NT2/D1 (cell line): Measurements from ENCODE around the gene PPP3CA.

Source experiments
- DNase-seq: peaks from one replicate; pipeline ENCODE4 v3.0.0-alpha.2; 2011; ENCODE audit warnings: low read depth, low spot score
- H3K27me3 ChIP-seq: 2 replicates; pipeline ENCODE4 v1.6.0; 2011; ENCODE audit warnings: mild to moderate bottlenecking; ENCODE audit not compliant: insufficient read length, insufficient read depth
- H3K36me3 ChIP-seq: 2 replicates; pipeline ENCODE4 v1.6.1; 2011; ENCODE audit warnings: mild to moderate bottlenecking, low read length, mixed read lengths; ENCODE audit not compliant: insufficient read depth, insufficient read length
- H3K4me1 ChIP-seq: 2 replicates; pipeline ENCODE4 v1.5.1; 2011; ENCODE audit not compliant: insufficient read depth, insufficient read length
- H3K4me3 ChIP-seq: 2 replicates; pipeline ENCODE4 v1.5.1; 2011; ENCODE audit warnings: low read depth; ENCODE audit not compliant: insufficient read length
- H3K9ac ChIP-seq: 2 replicates; pipeline ENCODE4 v1.6.0; 2011; ENCODE audit warnings: low read depth; ENCODE audit not compliant: insufficient read length
- H3K9me3 ChIP-seq: 2 replicates; pipeline ENCODE4 v1.5.1; 2011; ENCODE audit warnings: mild to moderate bottlenecking, low read length; ENCODE audit not compliant: insufficient read depth
- SUZ12 ChIP-seq: IDR thresholded peaks from 2 replicates; pipeline ENCODE4 v1.6.1; 2011; ENCODE audit not compliant: insufficient read length, insufficient read depth; ENCODE audit errors: extremely low read depth
- YY1 ChIP-seq: IDR thresholded peaks from 2 replicates; pipeline ENCODE4 v1.6.1; 2011; ENCODE audit not compliant: insufficient read length, insufficient read depth
- ZNF274 ChIP-seq: IDR thresholded peaks from 2 replicates; pipeline ENCODE4 v1.6.1; 2011; ENCODE audit warnings: mild to moderate bottlenecking, low read depth, low read length

The PPP3CA gene

GRCh38 chr4:101218346-101218745 lies 129.0 kb downstream of the PPP3CA start:
- no peak overlapping the region for H3K9ac ChIP-seq
- TF ChIP-seq SUZ12 (no peak), YY1 (no peak), ZNF274 (no peak)

GRCh38 chr4:101217353-101218031 lies 129.8 kb downstream of the PPP3CA start:
- H3K36me3 ChIP-seq: no peaks in the 10 kb centered on the region
- no peak overlapping the region for H3K4me3 ChIP-seq
- DNase-seq: no peak
- no peaks in the 10 kb centered on the region for H3K4me1 ChIP-seq
- no peak overlapping the region for H3K9ac ChIP-seq
- TF ChIP-seq ZNF274 (no peak), SUZ12 (no peak), YY1 (no peak)
- no peaks in the 10 kb centered on the region for H3K27me3 ChIP-seq
- H3K9me3 ChIP-seq: no peaks in the 10 kb centered on the region

More at GRCh38 chr4:101218346-101218745, 129.0 kb downstream of the PPP3CA start:
- Histone ChIP-seq H3K4me3 (no peak overlapping the region), H3K9me3 (no peaks in the 10 kb centered on the region), H3K36me3 (no peaks in the 10 kb centered on the region), H3K27me3 (no peaks in the 10 kb centered on the region), H3K4me1 (no peaks in the 10 kb centered on the region)
- DNase-seq: no peak

- Histone ChIP-seq H3K4me1 (no peaks in the 10 kb centered on the region), H3K27me3 (no peaks in the 10 kb centered on the region), H3K4me3 (no peak overlapping the region), H3K36me3 (no peaks in the 10 kb centered on the region), H3K9me3 (no peaks in the 10 kb centered on the region), H3K9ac (no peak overlapping the region)
- no peak for TF ChIP-seq YY1
- DNase-seq: no peak
Observed at GRCh38 chr4:101211146-101211553, 136.2 kb downstream of the PPP3CA start.

GRCh38 chr4:101210331-101210730 lies 137.0 kb downstream of the PPP3CA start:
- Histone ChIP-seq H3K27me3 (no peaks in the 10 kb centered on the region), H3K4me1 (no peaks in the 10 kb centered on the region), H3K36me3 (no peaks in the 10 kb centered on the region), H3K9ac (no peak overlapping the region), H3K9me3 (no peaks in the 10 kb centered on the region), H3K4me3 (no peak overlapping the region)
- no peak for TF ChIP-seq SUZ12
- no peak for TF ChIP-seq YY1
- no peak for TF ChIP-seq ZNF274
- no peak for DNase-seq

GRCh38 chr4:101208171-101208570 lies 139.2 kb downstream of the PPP3CA start:
- Histone ChIP-seq H3K4me1 (no peaks in the 10 kb centered on the region), H3K36me3 (no peaks in the 10 kb centered on the region), H3K4me3 (no peak overlapping the region), H3K9ac (no peak overlapping the region), H3K9me3 (no peaks in the 10 kb centered on the region), H3K27me3 (no peaks in the 10 kb centered on the region)
- TF ChIP-seq YY1: no peak
- DNase-seq: no peak

GRCh38 chr4:101205916-101206315 lies 141.4 kb downstream of the PPP3CA start:
- H3K36me3 ChIP-seq: no peaks in the 10 kb centered on the region
- no peak for DNase-seq
- TF ChIP-seq SUZ12 (no peak), ZNF274 (no peak), YY1 (no peak)
- H3K4me3 ChIP-seq: no peak overlapping the region
- H3K27me3 ChIP-seq: no peaks in the 10 kb centered on the region
- H3K9ac ChIP-seq: no peak overlapping the region
- H3K9me3 ChIP-seq: no peaks in the 10 kb centered on the region
- H3K4me1 ChIP-seq: no peaks in the 10 kb centered on the region

GRCh38 chr4:101201421-101201820 lies 145.9 kb downstream of the PPP3CA start:
- Histone ChIP-seq H3K27me3 (no peaks in the 10 kb centered on the region), H3K4me1 (no peaks in the 10 kb centered on the region)

More at GRCh38 chr4:101201421-101201820, 145.9 kb downstream of the PPP3CA start:
- no peak overlapping the region for H3K9ac ChIP-seq
- TF ChIP-seq SUZ12: no peak
- no peak for TF ChIP-seq ZNF274
- TF ChIP-seq YY1: no peak
- H3K4me3 ChIP-seq: no peak overlapping the region
- H3K36me3 ChIP-seq: no peaks in the 10 kb centered on the region
- no peaks in the 10 kb centered on the region for H3K9me3 ChIP-seq
- DNase-seq: no peak
